Heart left ventricle (tissue), 13 donors: ENCODE measurements around the gene ZNF444.

Experiments used
- CTCF ChIP-seq, 12 donors: fragments of 200-600 bp; sonication (generic) in 4 of 12; IDR thresholded peaks; one replicate each; pipeline versions ENCODE4 v1.5.0 to v1.8.0; 2018 to 2022; ENCODE audit warnings: antibody characterized with exemption in 12 of 12, mild to moderate bottlenecking in 5 of 12
- POLR2A ChIP-seq, 2 donors: fragments of 450-650 bp; IDR thresholded peaks; one replicate each; pipeline ENCODE4 v1.6.1; 2017; ENCODE audit warnings: antibody characterized with exemption in 2 of 2, mild to moderate bottlenecking in 2 of 2, moderate library complexity in 2 of 2
- donor health status: ischemic (EF 13 %, LVEDD 7.1; RV severe dilation, severe dysfunction).
- donor health status: DM: no; HTN: yes; CAD: no.
- donor health status: DM: no; HTN: no; CAD: no.
- donor health status: ischemic (EF 25% LVEDD 6.9; RV normal size, moderate dysfunction).
- donor health status: ischemic (EF 25% LVEDD 5.7; RV mildly dilated, moderate dysfunction).
- donor health status: ischemic (EF 35%, LVEDD 5.7; RV mildly dilated, moderate dysfunction).
- donor health status: nonischemic (EF 11% LVEDD 7.7; RV severe dilation, severe dysfunction).
- donor health status: DM: yes; HTN: yes; CAD: no.
- donor health status: PGD.
- donor health status: ischemic (EF 29% LVEDD 5.4; RV normal size, mild dysfunction).
- donor health status: nonischemic (EF 23%, LVEDD 6.1; RV moderate dilation, normal function).

GRCh38 chr19:56144831-56145230 is 3.7 kb downstream of the ZNF444 start:
- TF ChIP-seq CTCF (IDR thresholded peaks at IDR 0.05), result no peak
- TF ChIP-seq POLR2A (IDR thresholded peaks at IDR 0.05), result no peak
